Activated CD4-positive, alpha-beta T cell treated with anti-CD3 and anti-CD28 coated beads for 1 hour (primary cell): Measurements from ENCODE around the gene ANTXR1.

ENCODE experiments used
- DNase-seq: peaks from one replicate; pipeline ENCODE4 v3.0.0-alpha.2; 2020

The ANTXR1 gene

GRCh38 chr2:69186614-69187013 lies 173.6 kb downstream of the ANTXR1 start:
- DNase-seq = no peak

GRCh38 chr2:69188182-69188900 lies 175.4 kb downstream of the ANTXR1 start:
- DNase-seq = no peak

- DNase-seq = no peak
These were observed 177.9 kb downstream of the ANTXR1 start for GRCh38 chr2:69190743-69191404.

- no peak for DNase-seq
These were observed 178.7 kb downstream of the ANTXR1 start for GRCh38 chr2:69191634-69192033.

GRCh38 chr2:69192176-69192945 lies 179.4 kb downstream of the ANTXR1 start:
- DNase-seq = no peak

- no peak for DNase-seq
These were observed 182.7 kb downstream of the ANTXR1 start for GRCh38 chr2:69195706-69196105.

DNA sequence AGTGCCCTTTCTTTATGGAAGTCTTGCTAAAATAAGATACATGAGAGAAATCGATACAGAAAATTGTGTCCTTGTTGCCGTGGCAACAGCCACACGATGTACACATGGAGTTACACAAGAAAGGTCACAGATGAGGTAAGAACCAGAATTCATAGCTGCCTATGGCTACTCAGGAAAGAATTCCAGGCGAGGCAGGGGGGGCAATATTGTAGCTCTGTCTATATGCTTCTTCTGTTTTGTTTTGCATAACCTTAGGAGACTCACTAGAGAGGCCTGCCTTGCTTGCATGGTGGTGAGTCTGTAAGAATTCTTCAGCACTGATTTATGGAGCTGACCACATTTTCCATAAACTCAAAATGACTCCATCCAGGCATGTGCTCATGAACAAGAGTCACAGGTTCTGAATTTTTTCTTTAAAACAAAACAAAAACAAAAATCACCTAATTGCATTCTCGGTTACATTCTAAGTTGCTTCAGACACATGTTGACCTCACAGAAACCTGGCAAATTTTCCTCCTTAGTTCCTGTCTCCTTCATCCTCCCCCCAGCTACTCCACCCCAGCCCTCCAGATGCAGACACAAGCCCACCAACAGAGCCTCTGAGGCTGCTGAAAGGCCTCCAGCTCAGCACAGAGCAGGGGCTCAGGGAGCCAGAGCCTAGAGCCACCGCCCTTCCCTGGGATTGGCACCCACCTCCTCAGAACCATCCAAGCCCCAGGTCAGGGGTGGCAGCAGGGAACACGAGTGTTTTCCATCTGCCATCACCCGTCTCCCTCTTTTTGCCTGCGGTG lies 183.5 kb downstream of the ANTXR1 start:
- DNase-seq = no peak

- no peak for DNase-seq
These were observed 187.1 kb downstream of the ANTXR1 start for GRCh38 chr2:69200107-69200520.

- DNase-seq = no peak
These were observed 188.3 kb downstream of the ANTXR1 start for GRCh38 chr2:69201259-69201658.

DNA sequence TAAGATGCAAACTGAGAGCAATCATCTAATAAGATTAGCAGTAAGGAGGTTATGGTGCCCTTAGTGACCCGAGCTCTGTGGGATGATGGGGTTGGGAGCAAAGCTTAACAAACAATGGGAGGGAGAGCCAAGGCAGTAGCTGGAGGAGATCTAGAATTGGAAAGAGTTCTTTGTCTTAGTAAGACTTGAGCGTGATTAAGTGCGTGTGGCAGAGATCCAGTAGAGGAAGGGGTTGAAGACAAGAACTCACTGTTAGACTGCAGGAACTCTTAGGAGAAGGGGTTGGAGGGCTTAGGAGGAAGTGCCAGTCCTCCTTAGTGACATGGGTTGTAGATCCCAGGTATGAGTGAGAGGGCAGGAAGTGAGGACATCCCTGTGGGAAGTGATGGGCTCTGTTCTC lies 189.3 kb downstream of the ANTXR1 start:
- no peak for DNase-seq

DNA sequence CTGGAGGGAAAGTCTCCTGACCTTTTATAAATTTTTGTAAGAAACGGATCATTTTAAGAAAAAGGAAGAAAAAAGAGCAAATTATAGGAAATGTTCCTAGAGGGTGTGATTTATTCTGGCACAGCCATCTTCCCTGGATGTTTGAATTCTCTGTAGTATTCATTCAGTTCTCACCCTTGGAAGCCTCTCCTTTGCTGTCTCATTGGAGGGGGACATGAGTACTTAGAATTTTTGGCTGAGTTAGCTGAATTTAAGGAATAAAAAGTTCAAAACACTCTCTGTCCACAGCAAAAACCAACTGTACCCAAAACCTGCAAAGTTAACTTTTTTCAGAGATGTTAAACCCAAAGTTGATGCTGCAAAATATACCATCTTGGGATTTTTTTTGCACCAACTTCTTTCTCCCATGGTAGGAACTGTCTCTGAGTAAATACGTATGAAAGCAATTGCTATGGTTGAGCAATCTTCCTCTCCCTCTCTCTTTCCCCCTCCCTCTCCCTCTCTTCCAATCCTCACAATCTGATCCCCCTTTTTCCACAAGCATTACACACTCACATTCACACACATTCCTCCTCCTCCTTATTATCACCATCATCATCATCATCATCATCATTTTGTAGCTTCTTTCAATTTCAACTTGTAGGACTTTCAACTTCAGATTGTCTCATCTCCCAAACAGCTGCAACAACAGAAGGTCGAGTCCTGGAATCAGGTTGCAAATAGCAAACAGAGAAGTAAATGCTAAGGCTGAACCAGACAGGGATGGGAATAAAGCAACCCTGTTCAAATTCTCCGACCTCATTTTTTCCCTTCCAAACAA lies 190.4 kb downstream of the ANTXR1 start:
- no peak for DNase-seq

DNA sequence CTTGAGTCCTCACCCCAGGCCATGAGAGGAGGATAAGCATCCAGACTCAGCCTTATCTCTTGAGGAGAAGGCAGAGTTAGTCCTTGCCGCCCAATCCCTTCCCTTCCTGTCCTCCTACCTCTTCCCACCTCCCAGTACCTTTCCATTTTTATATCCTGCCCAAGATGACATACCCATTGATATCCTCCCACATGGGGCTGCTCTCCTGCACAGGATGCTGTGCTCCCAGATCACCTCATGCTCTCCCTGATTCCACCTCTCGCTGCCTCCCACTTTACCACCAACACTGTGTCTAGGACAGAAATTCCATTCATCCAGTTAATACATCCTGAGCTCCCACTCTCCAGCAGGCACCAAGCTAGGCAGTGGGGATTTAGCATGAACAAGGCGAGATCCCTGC lies 191.7 kb downstream of the ANTXR1 start:
- no peak for DNase-seq

DNA sequence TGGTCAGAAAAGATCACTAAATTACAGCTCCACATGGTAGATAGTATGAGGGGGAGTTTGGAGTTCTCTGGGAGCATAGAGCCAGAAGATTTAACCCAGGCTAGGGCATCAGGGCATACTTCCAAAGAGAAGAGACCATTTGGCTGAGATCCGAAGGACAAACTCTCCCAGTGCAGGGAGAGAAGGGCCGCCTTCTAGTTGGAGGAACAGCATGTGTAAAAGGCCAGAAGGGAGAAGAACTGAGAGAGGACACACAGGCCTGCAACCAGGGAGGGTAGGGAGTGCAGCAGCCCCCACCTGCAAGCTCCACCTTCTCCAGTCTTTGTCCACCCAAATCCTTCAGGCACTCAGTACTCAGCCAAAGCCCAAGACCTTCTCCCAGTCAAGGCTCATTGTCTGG lies 192.1 kb downstream of the ANTXR1 start:
- no peak for DNase-seq

DNA sequence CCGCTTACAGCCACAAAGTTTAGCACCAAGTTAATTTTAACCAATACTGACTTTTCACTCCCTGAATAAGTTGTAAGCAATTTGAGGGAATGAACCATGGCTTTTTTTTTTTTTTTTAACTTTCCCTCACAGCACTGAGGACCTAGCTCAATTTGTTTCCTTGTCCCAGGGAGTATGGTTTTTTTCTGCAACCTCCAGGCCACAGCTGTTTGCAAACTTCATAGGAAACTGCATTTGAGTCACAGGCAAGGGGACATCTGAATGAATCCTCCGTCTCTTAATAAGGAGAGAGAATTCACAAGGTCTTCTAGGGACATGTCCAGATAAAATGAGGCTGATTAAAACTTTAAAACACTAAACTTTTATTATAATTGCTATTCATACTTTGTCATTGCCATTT lies 192.5 kb downstream of the ANTXR1 start:
- no peak for DNase-seq

GRCh38 chr2:69208023-69208595 lies 195.1 kb downstream of the ANTXR1 start:
- DNase-seq = no peak

DNA sequence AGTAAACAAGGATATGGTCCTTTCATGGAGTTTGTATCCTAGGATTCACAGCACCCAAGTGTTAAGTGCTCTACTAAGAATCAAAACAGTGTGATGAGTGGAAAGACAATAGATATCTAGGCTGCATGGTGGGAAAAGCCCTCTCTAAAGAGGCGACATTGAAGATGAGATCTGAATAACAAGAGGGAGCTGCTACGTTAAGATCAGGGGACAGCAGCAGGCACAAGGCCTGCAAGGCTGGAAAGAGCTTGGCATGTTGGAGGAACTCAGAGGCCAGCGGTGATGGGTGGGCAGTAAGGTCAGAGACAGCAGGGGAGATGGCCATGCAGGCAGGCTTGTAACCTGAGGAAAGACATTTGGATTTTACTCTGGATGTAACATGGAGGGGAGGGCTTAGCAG lies 196.5 kb downstream of the ANTXR1 start:
- DNase-seq = no peak

DNA sequence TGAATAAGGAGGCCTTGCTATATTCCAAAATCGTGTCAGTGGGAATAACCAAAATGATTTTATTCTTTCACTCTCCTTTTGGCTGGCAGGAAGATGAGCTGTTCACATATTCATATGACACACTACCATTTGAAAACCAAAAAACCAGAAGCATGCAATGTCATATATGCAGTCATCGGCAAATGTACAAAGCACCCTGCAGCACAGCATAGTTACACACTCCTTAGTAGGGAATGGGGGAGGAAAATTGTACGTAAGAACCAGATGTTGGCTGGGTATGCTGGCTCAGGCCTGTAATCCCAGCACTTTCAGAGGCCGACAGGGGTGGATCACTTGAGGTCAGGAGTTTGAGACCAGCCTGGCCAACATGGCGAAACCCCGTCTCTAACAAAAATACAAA lies 197.4 kb downstream of the ANTXR1 start:
- no peak for DNase-seq

DNA sequence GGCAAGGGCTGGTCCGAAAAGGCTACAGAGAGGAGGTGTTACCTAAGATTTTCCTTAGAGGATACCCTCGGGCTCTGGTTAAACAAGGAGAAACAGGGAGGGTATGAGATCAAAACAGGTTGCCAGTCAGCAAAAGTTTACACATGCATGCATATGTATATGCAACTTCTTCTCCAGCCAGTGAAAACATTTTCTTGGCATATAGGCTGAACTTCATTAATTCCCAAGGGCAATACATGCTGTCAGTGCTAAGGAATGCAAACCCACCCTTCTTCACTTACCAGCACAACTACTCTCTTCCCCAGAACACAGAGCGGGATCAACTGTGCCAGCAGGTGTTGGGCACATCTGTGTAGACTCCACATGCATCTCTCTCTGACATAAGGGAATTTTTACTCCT lies 198.1 kb downstream of the ANTXR1 start:
- DNase-seq = no peak

- DNase-seq = no peak
These were observed 198.7 kb downstream of the ANTXR1 start for GRCh38 chr2:69211686-69212085.

- no peak for DNase-seq
These were observed 199.5 kb downstream of the ANTXR1 start for GRCh38 chr2:69212238-69213028.

- DNase-seq = no peak
These were observed 200.2 kb downstream of the ANTXR1 start for GRCh38 chr2:69213201-69213600.
